GM18909 (cell line): ENCODE measurements around the gene OR10G7.
"Not testable (repeated sequence)": the region's sequence is repeated elsewhere in the genome, so short reads cannot be mapped to it uniquely, and the experiment has no call there.

Experiments
- ATAC-seq: cut with Tn5 transposase; IDR thresholded peaks from one replicate; pipeline ENCODE4 v1.9.1; 2021; ENCODE audit warnings: mild to moderate bottlenecking; ENCODE audit not compliant: unreplicated experiment, poor library complexity

The OR10G7 gene

DNA sequence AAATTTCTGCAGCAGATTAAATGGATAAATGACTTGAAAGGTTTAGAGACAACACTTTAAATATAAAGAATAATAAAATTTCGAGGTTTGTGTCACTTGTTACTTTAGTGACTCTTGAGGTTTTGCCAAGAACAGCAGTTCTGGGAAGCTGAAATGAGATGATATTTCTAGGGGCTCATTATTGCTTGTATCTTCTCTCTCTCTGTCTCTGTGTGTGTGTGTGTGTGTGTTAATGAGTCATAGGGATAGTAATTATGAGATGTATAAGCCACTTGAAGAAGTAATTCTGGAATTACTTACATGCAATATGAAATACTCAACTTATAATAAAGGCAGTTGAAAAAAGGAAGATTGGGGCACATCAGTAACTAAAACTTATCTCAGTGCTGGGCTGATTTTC, 9.6 kb upstream of the OR10G7 start:
- no peak for ATAC-seq

GRCh38 chr11:124043420-124043819, 2.3 kb upstream of the OR10G7 start:
- no peak for ATAC-seq

DNA sequence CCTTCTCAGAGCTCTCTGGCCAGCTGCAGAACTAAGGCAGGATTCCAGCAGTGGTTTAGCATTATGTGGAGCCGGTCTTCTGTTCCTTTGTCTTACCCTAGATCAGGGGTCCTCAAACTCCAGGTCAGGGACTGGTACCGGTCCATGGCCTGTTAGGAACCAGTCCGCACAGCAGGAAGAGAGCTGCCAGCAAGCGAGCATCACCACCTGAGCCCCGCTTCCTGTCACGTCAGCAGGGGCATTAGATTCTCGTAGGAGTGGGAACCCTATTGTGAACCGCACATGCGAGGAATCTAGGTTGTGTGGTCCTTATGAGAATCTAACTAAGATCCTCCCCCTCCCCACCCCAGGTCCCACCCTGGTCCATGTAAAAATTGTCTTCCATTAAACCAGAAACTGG, 1.6 kb downstream of the OR10G7 start:
- ATAC-seq: no peak

DNA sequence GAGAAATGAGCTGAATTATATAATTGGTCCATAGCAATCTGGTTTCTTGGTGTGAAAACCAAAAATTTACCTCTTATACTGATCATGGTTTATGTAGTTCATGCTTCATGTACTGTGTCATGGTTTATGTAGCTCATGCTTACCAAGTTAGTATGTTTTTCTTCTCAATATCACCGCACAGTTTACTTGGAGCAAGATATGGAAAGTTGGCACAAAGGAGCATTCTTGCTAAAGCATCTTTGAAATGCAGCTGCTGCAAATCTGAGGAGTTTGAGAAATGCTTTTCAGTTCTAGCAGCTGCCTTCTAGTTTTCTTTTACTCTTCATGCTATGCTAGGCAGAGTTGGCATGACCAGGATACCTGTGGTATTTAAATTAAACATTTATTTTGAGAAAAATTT, 4.5 kb downstream of the OR10G7 start:
- ATAC-seq: no peak

DNA sequence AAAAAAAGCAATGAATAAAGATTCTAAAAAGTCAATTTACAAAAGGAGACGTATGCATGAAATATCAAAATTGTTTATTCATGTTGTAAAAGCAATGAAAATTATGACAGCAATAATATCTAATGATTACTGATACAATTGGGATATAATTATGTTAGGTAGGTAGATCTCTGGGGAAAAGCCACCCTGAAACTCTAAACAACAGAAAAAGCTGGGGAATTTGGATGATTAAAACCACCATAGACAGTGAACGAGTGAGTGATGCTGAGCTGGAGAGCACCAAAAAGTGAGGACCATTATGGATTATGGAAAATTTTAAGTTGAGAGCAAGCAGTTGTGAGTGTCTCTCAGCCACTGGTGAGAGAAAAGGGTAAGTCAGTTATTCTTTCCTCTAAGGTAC, 14.6 kb downstream of the OR10G7 start, which contains the start of gene OR10G8:
TSS of gene OR10G8 (plus strand) at position 301 of the 400 bp plus-strand sequence. CDS start 2,825 bp downstream, outside the sequence.
- no peak for ATAC-seq

DNA sequence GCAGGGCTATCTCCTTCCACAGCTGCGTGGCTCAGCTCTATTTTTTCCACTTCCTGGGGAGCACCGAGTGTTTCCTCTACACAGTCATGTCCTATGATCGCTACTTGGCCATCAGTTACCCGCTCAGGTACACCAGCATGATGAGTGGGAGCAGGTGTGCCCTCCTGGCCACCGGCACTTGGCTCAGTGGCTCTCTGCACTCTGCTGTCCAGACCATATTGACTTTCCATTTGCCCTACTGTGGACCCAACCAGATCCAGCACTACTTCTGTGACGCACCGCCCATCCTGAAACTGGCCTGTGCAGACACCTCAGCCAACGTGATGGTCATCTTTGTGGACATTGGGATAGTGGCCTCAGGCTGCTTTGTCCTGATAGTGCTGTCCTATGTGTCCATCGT, 25.3 kb downstream of the OR10G7 start:
- ATAC-seq: not testable (repeated sequence)

DNA sequence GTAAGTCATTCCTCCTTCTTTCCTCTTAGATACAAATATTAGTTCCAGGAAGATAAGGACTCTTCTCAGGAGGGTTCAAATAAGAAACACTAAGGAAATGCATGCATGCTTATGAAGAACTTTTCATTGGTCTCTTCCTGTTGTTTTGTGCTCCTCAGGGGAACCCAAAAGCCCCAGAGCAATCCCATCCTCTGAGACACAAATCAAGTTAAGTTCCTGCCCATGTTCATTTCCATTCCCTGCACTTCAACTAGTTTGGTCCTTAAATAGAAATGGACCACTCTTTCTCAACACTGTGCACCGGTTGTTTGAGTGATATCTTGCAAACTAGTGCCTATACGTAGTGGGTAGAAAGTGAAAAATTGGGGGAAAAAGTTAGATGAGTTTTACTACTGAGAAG, 28.4 kb downstream of the OR10G7 start, which contains the start of gene OR10G4:
TSS of gene OR10G4 (plus strand) at position 301 of the 400 bp plus-strand sequence. CDS start 2,578 bp downstream, outside the sequence.
- no peak for ATAC-seq

GRCh38 chr11:123995119-123995518, 46.0 kb downstream of the OR10G7 start, which contains the start of gene OR10G6:
TSS of gene OR10G6 (minus strand) at chr11:123995161. CDS start at chr11:123995161, 0 bp downstream.
- ATAC-seq: no peak
